IMR-90 (cell line): ENCODE data around the gene MSH3. TPM values are rescaled to one million over a fixed set of nuclear protein-coding genes. Genes with fewer than 3 reads are reported as not detected.

Source experiments
- ATAC-seq: fragments of 200-7000 bp; cut with Tn5 transposase; 2 replicates; pipeline ENCODE4 v1.9.1; 2020; ENCODE audit warnings: low read depth, mild to moderate bottlenecking, moderate library complexity
- BruUV-seq: library from RNA; stranded (reverse); fragments of 400-500 nt; replicated peaks from 2 replicates; lab custom pipeline; 2021; lab: Mats Ljungman, UMichigan
- CTCF ChIA-PET: fragments of 300-600 bp; formaldehyde crosslinking; extraction: SDS; loops from one replicate; lab custom pipeline; 2021; ENCODE audit warnings: antibody characterized with exemption; lab: Yijun Ruan, JAX
- POLR2A ChIA-PET: fragments of 300-600 bp; sonication (Branson Sonifier 250); formaldehyde crosslinking; loops from one replicate; lab custom pipeline; 2022; ENCODE audit warnings: antibody characterized with exemption; ENCODE audit not compliant: unreplicated experiment; lab: Charles Lee
- DNase-seq: peaks from one replicate; pipeline ENCODE4 v3.0.0; 2013
- H2AFZ ChIP-seq: replicated peaks from 2 replicates; pipeline ENCODE3; 2013; ENCODE audit warnings: low read length, mild to moderate bottlenecking; ENCODE audit not compliant: poor library complexity
- H2AK5ac ChIP-seq: 2 replicates; pipeline ENCODE4 v1.6.1; 2013; ENCODE audit warnings: low read depth, low read length, inconsistent platforms
- H2AK9ac ChIP-seq: replicated peaks from 2 replicates; pipeline ENCODE3; 2013; ENCODE audit warnings: mild to moderate bottlenecking, low read depth, low read length, moderate library complexity; ENCODE audit not compliant: poor library complexity
- H2BK120ac ChIP-seq: 2 replicates; pipeline ENCODE4 v1.6.1; 2013; ENCODE audit warnings: low read depth, low read length, inconsistent platforms
- H2BK15ac ChIP-seq: 3 replicates; pipeline ENCODE4 v1.6.1; 2013; ENCODE audit warnings: low read depth, low read length, inconsistent platforms
- H2BK20ac ChIP-seq: 2 replicates; pipeline ENCODE4 v1.6.1; 2013; ENCODE audit warnings: low read depth, mild to moderate bottlenecking, inconsistent platforms, low read length, moderate library complexity
- H2BK5ac ChIP-seq: 2 replicates; pipeline ENCODE4 v1.6.1; 2013; ENCODE audit warnings: mild to moderate bottlenecking, low read depth, low read length, inconsistent platforms; ENCODE audit not compliant: poor library complexity, severe bottlenecking
- H3K14ac ChIP-seq: replicated peaks from 2 replicates; pipeline ENCODE4 v1.6.1; 2013; ENCODE audit warnings: low read depth, low read length, inconsistent platforms
- H3K18ac ChIP-seq: 2 replicates; pipeline ENCODE4 v1.6.1; 2013; ENCODE audit warnings: low read depth, low read length, control low read depth
- H3K23ac ChIP-seq: 2 replicates; pipeline ENCODE4 v1.6.1; 2013; ENCODE audit warnings: low read depth, low read length, inconsistent platforms
- H3K27ac ChIP-seq: 2 replicates; pipeline ENCODE4 v1.5.1; 2013; ENCODE audit warnings: mild to moderate bottlenecking, control low read depth, low read length; ENCODE audit not compliant: insufficient read depth
- H3K27me3 ChIP-seq: 2 replicates; pipeline ENCODE4 v1.6.1; 2013; ENCODE audit warnings: low read length; ENCODE audit not compliant: control insufficient read depth, insufficient read depth
- H3K36me3 ChIP-seq: 2 replicates; pipeline ENCODE4 v1.6.1; 2013; ENCODE audit warnings: low read length, mixed read lengths; ENCODE audit not compliant: control insufficient read depth, insufficient read depth
- H3K4ac ChIP-seq: 2 replicates; pipeline ENCODE4 v1.6.1; 2013; ENCODE audit warnings: low read depth, low read length, inconsistent platforms
- H3K4me1 ChIP-seq: 2 replicates; pipeline ENCODE4 v1.6.1; 2013; ENCODE audit warnings: low read length, mixed read lengths; ENCODE audit not compliant: control insufficient read depth, insufficient read depth
- H3K4me2 ChIP-seq: 2 replicates; pipeline ENCODE4 v1.6.1; 2013; ENCODE audit warnings: low read depth, mild to moderate bottlenecking, control low read depth, low read length, moderate library complexity
- H3K4me3 ChIP-seq: 2 replicates; pipeline ENCODE4 v1.5.1; 2013; ENCODE audit warnings: low read depth, mild to moderate bottlenecking, control low read depth, low read length, moderate library complexity; ENCODE audit not compliant: insufficient read depth
- H3K56ac ChIP-seq: 2 replicates; pipeline ENCODE4 v1.6.1; 2013; ENCODE audit warnings: low read length, inconsistent platforms; ENCODE audit not compliant: insufficient read depth; ENCODE audit errors: extremely low read depth
- H3K79me1 ChIP-seq, 2 experiments: 2 replicates each; pipeline ENCODE4 v1.6.1; 2013; ENCODE audit warnings: low read length in 2 of 2, inconsistent platforms in 1 of 2, low read depth in 1 of 2
- H3K9ac ChIP-seq: 2 replicates; pipeline ENCODE4 v1.6.1; 2013; ENCODE audit warnings: low read depth, low read length, control low read depth
- H3K9me1 ChIP-seq: 2 replicates; pipeline ENCODE4 v1.6.1; 2013; ENCODE audit warnings: low read length, inconsistent platforms; ENCODE audit not compliant: insufficient read depth
- H3K9me3 ChIP-seq: 2 replicates; pipeline ENCODE4 v1.6.1; 2013; ENCODE audit warnings: low read length; ENCODE audit not compliant: control insufficient read depth, insufficient read depth
- H4K20me1 ChIP-seq: 2 replicates; pipeline ENCODE4 v1.6.1; 2013; ENCODE audit warnings: low read length, inconsistent platforms; ENCODE audit not compliant: insufficient read depth
- H4K5ac ChIP-seq: 2 replicates; pipeline ENCODE4 v1.6.1; 2013; ENCODE audit warnings: mild to moderate bottlenecking, low read depth, low read length, control low read depth
- H4K8ac ChIP-seq, 2 experiments: 2 replicates each; pipeline ENCODE4 v1.6.1; 2013; ENCODE audit warnings: low read depth in 2 of 2, low read length in 2 of 2, control low read depth in 1 of 2, inconsistent platforms in 1 of 2
- H4K91ac ChIP-seq: 2 replicates; pipeline ENCODE4 v1.6.1; 2013; ENCODE audit warnings: low read depth, low read length, inconsistent platforms; ENCODE audit not compliant: insufficient read depth
- BHLHE40 ChIP-seq: fragments of 150-350 bp; IDR thresholded peaks from 2 replicates; pipeline ENCODE4 v1.6.1; 2016; ENCODE audit warnings: mild to moderate bottlenecking, low read depth, low read length
- CHD1 ChIP-seq: IDR thresholded peaks from 2 replicates; pipeline ENCODE4 v1.6.1; 2012; ENCODE audit warnings: low read depth, low read length, improper control_type of control experiment
- CTCF ChIP-seq: conservative IDR thresholded peaks from 2 replicates; pipeline ENCODE4 v1.5.1; 2012; ENCODE audit warnings: mild to moderate bottlenecking, low read depth, low read length, improper control_type of control experiment
- ELK1 ChIP-seq: fragments of 150-350 bp; IDR thresholded peaks from 2 replicates; pipeline ENCODE4 v1.6.1; 2016; ENCODE audit warnings: low read depth, mild to moderate bottlenecking, low read length, moderate library complexity, borderline replicate concordance
- FOS ChIP-seq: fragments of 150-350 bp; IDR thresholded peaks from 2 replicates; pipeline ENCODE4 v1.6.1; 2016; ENCODE audit warnings: low read depth, low read length
- MAFK ChIP-seq: IDR thresholded peaks from 2 replicates; pipeline ENCODE4 v1.6.1; 2012; ENCODE audit warnings: low read depth, low read length, improper control_type of control experiment
- MXI1 ChIP-seq: IDR thresholded peaks from 2 replicates; pipeline ENCODE4 v1.6.1; 2012; ENCODE audit warnings: low read depth, mild to moderate bottlenecking, low read length, moderate library complexity, borderline replicate concordance
- NFE2L2 ChIP-seq: fragments of 150-350 bp; IDR thresholded peaks from 2 replicates; pipeline ENCODE4 v1.6.1; 2016; ENCODE audit warnings: low read depth, mild to moderate bottlenecking, low read length
- POLR2A ChIP-seq: IDR thresholded peaks from 2 replicates; pipeline ENCODE4 v1.6.1; 2012; ENCODE audit warnings: mild to moderate bottlenecking, low read depth, low read length
- RAD21 ChIP-seq: IDR thresholded peaks from 2 replicates; pipeline ENCODE4 v1.6.1; 2012; ENCODE audit warnings: low read length, improper control_type of control experiment
- RCOR1 ChIP-seq: IDR thresholded peaks from 2 replicates; pipeline ENCODE4 v1.6.1; 2012; ENCODE audit warnings: mild to moderate bottlenecking, low read length, improper control_type of control experiment; ENCODE audit not compliant: insufficient replicate concordance
- RFX5 ChIP-seq: IDR thresholded peaks from 2 replicates; pipeline ENCODE4 v1.8.0; 2012; ENCODE audit warnings: low read depth, mild to moderate bottlenecking, low read length, moderate library complexity
- SMC3 ChIP-seq: fragments of 150-350 bp; IDR thresholded peaks from 2 replicates; pipeline ENCODE4 v1.6.1; 2016; ENCODE audit warnings: low read depth, mild to moderate bottlenecking, antibody characterized with exemption, low read length, moderate library complexity
- USF2 ChIP-seq: fragments of 150-350 bp; IDR thresholded peaks from 2 replicates; pipeline ENCODE4 v1.6.1; 2017; ENCODE audit warnings: mild to moderate bottlenecking, antibody characterized with exemption, low read length, low read depth
- WGBS, 2 experiments: methylation state at CpG; one replicate each; pipeline versions ENCODE4 v1.1.5 to v1.1.7; 2013; ENCODE audit warnings: missing lambda C conversion rate in 2 of 2; ENCODE audit not compliant: insufficient read length in 1 of 2; ENCODE audit errors: extremely low coverage in 2 of 2; 5-methylcytosine and 5-hydroxymethylcytosine counted together
- dilution Hi-C: fragments of 300-500 bp; cut with HindIII; formaldehyde crosslinking; loops from one replicate; pipeline ENCODE4 v1.14.3; 2018; ENCODE audit warnings: low sequenced_read_pairs; ENCODE audit not compliant: unreplicated experiment
- in situ Hi-C: fragments of 300-500 bp; cut with MboI; formaldehyde crosslinking; loops from 3 replicates; pipeline ENCODE4 v1.14.3; 2019; ENCODE audit warnings: low sequenced_read_pairs, inconsistent platforms, mixed read lengths
- intact Hi-C: fragments of 100-400 bp; cut with micrococcal nuclease; formaldehyde crosslinking; loops from 2 replicates; pipeline ENCODE4 v1.10.0; 2022
- polyA plus RNA-seq, 3 experiments: library from polyadenylated mRNA; depleted of rRNA; stranded (reverse); fragments of >200 nt; gene quantifications; 2 replicates each; pipeline ENCODE4 v1.2.3, GENCODE V29; 2012; ENCODE audit warnings: low replicate concordance in 1 of 3
- total RNA-seq: library from RNA; depleted of rRNA; stranded (reverse); fragments of >200 nt; gene quantifications from 2 replicates; pipeline ENCODE4 v1.2.3, GENCODE V29; 2012

The MSH3 gene
- total and polyA plus RNA-seq, 2 of the 4 experiments (the other 2 are of a cell fraction), result 4.6 to 13.3 TPM

GRCh38 chr5:80805038-80805437, 150.6 kb downstream of the MSH3 start:
- Histone ChIP-seq H3K9me1 (0 out of 2 replicates have a peak, but pooled peaks cover 2% of the 10 kb centered on the region), H3K18ac (no peak overlapping the region), H2BK20ac (no peak overlapping the region), H2AK5ac (no peak overlapping the region), H4K5ac (no peak overlapping the region), H3K27me3 (no peaks in the 10 kb centered on the region), H3K79me1 (peaks cover 0 to 2% of the 10 kb centered on the region in 2 experiments; a peak in 1 of 4 replicates), H2AFZ (no peak overlapping the region), H2BK120ac (no peak overlapping the region), H4K20me1 (no peaks in the 10 kb centered on the region), H2AK9ac (no peak overlapping the region), H3K14ac (no peak overlapping the region), H3K9me3 (no peaks in the 10 kb centered on the region), H2BK5ac (no peak overlapping the region), H3K9ac (no peak overlapping the region), H3K4ac (no peak overlapping the region), H3K4me1 (no peaks in the 10 kb centered on the region), H3K27ac (no peak overlapping the region), H3K23ac (no peak overlapping the region), H2BK15ac (no peak overlapping the region), H3K56ac (no peak overlapping the region), H4K8ac (no peak overlapping the region), H4K91ac (no peak overlapping the region), H3K4me2 (no peak overlapping the region), H3K4me3 (no peak overlapping the region), H3K36me3 (peaks cover 12% of the 10 kb centered on the region)
- no peak for DNase-seq
- POLR2A ChIA-PET, result no interaction called here
- intact Hi-C loops (no loop called here), in situ Hi-C loops (no loop called here), dilution Hi-C loops (no loop called here)
- no peak for TF ChIP-seq USF2
- no peak for TF ChIP-seq ELK1
- no peak for TF ChIP-seq BHLHE40
- TF ChIP-seq MXI1, result no peak
- no peak for TF ChIP-seq RFX5
- TF ChIP-seq CHD1, result no peak
- no peak for TF ChIP-seq MAFK
- no peak for TF ChIP-seq RAD21
- TF ChIP-seq SMC3, result no peak
- no peak for TF ChIP-seq CTCF
- no peak for TF ChIP-seq NFE2L2
- TF ChIP-seq POLR2A, result no peak
- no peak for TF ChIP-seq RCOR1
- no peak for TF ChIP-seq FOS
- CTCF ChIA-PET, result no interaction called here
- no CpG with 5 or more reads among the region's 2 CpGs for WGBS, 2 experiments
- no TSS peak for BruUV-seq
- no peak for ATAC-seq
